ENCODE measurements around the gene CDKN2D.
"Not testable (repeated sequence)": the region's sequence is repeated elsewhere in the genome, so short reads cannot be mapped to it uniquely, and the experiment has no call there.

CDKN2D gene

DNA sequence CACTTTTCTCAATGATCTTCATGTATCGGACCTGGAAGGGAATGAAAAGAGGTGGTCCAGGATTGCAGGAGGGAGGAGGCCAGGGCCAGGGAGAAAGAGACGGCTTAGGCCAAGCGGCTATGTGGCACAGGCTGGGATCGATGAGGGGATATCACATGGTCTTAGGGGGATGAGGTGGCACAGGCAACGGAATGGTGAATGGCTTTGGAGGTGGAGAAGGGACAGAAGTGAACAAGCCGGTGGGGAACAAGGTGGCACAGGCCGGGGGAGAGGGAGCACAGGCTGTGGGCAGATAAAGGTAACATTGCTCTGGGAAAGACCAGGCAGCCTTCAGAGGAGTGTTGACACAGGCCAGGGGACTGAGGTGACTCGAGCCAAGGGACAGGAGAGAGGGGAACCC is 5.7 kb upstream of the CDKN2D start:
- Histone ChIP-seq H3K9me2 (replicated peaks; ENCODE audit: insufficient read depth, low read length) (no peaks in the 10 kb centered on the region), H3K79me2 (ENCODE audit: insufficient read depth, low read length) (no peaks in the 10 kb centered on the region), H3K4me2 (ENCODE audit: low read depth, low read length, poor library complexity, severe bottlenecking) (no peak overlapping the region), H3K4me3 (ENCODE audit: insufficient read depth, low read length, poor library complexity, severe bottlenecking) (no peak overlapping the region), H2AFZ (ENCODE audit: low read depth, low read length, severe bottlenecking) (no peak overlapping the region), H4K20me1 (ENCODE audit: low read depth, low read length) (no peaks in the 10 kb centered on the region), H3K9me3 (ENCODE audit: insufficient read depth, low read length) (no peaks in the 10 kb centered on the region), H3K9ac (ENCODE audit: low read length) (no peak overlapping the region), H3K36me3 (ENCODE audit: low read length) (no peaks in the 10 kb centered on the region), H3K27ac (ENCODE audit: low read depth, low read length) (no peak overlapping the region), H3K27me3 (ENCODE audit: low read length) (no peaks in the 10 kb centered on the region), H3F3A (ENCODE audit: insufficient read depth) (peaks cover 4% of the 10 kb centered on the region)
- TF ChIP-seq EZH2phosphoT487 (conservative IDR thresholded peaks at IDR 0.05; ENCODE audit: low read length) = no peak
- TF ChIP-seq, protein P1, sequence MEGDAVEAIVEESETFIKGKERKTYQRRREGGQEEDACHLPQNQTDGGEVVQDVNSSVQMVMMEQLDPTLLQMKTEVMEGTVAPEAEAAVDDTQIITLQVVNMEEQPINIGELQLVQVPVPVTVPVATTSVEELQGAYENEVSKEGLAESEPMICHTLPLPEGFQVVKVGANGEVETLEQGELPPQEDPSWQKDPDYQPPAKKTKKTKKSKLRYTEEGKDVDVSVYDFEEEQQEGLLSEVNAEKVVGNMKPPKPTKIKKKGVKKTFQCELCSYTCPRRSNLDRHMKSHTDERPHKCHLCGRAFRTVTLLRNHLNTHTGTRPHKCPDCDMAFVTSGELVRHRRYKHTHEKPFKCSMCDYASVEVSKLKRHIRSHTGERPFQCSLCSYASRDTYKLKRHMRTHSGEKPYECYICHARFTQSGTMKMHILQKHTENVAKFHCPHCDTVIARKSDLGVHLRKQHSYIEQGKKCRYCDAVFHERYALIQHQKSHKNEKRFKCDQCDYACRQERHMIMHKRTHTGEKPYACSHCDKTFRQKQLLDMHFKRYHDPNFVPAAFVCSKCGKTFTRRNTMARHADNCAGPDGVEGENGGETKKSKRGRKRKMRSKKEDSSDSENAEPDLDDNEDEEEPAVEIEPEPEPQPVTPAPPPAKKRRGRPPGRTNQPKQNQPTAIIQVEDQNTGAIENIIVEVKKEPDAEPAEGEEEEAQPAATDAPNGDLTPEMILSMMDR (IDR thresholded peaks at IDR 0.05; ENCODE audit: insufficient read depth, low read length, poor library complexity, severe bottlenecking) = no peak

DNA sequence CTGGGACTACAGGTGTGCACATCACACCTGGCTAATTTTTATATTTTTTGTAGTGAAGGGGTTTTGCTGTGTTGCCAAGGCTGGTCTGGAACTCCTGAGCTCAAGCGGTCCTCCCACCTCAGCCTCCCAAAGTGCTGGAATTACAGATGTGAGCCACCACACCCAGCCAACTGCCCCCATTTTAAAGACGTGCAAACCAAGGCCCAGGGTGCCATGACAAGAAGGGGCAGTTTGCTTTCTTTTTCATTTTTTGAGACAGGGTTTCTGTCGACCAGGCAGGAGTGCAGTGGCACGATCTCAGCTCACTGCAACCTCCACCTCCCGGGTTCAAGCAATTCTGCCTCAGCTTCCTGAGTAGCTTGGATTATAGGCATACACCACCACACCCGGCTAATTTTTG is 5.0 kb upstream of the CDKN2D start:
- H3K4me3 ChIP-seq (ENCODE audit: insufficient read depth, low read length, poor library complexity, severe bottlenecking); H2AFZ ChIP-seq (ENCODE audit: low read depth, low read length, severe bottlenecking); H3F3A ChIP-seq (ENCODE audit: insufficient read depth); H3K79me2 ChIP-seq (ENCODE audit: insufficient read depth, low read length); H3K4me2 ChIP-seq (ENCODE audit: low read depth, low read length, poor library complexity, severe bottlenecking); H3K36me3 ChIP-seq (ENCODE audit: low read length); H4K20me1 ChIP-seq (ENCODE audit: low read depth, low read length); H3K27me3 ChIP-seq (ENCODE audit: low read length); H3K27ac ChIP-seq (ENCODE audit: low read depth, low read length); H3K9ac ChIP-seq (ENCODE audit: low read length); H3K9me3 ChIP-seq (ENCODE audit: insufficient read depth, low read length); H3K9me2 ChIP-seq (replicated peaks; ENCODE audit: insufficient read depth, low read length): not testable (repeated sequence)

DNA sequence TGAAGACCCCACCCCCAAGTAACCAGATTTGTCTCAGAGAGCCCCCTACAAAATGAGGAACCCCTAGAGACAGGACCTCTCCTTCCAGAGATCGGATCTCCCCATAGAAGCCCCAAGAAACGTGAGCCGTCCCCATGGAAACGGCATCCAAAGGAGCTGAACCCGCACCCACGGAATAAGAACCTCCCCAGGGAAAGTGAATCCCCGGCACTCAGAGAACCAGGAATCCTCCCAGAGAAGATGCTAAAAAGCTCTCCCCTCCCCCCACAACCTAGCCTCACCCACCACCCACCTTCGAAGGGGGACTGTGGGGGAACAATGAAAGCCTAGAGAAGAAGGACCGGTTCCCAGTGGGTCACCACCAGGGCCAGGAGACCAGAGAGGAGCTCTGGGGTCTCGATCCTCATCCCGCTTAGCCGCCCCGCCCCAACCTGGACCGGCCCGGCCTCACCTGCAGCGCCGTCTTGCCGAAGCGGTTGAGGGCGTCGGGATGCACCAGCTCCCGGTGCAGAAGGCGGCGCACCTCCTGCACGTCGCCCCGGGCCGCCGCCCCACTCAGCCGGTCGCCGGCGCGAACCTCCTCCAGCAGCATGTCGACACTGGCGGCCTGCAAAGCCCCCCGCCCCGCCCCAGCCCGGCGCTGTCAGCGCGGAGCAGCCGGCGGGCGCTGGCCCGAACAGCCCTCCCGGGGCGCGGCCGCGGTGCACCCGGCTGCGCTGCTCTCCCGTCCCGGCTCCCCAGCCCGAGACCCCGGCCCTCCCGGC is 535 bp downstream of the CDKN2D start:
- Histone ChIP-seq H3K9ac (ENCODE audit: low read length) (peak overlapping the region; percentile 63), H3K79me2 (ENCODE audit: insufficient read depth, low read length) (peaks cover 14% of the 10 kb centered on the region), H3K27me3 (ENCODE audit: low read length) (no peaks in the 10 kb centered on the region), H3K27ac (ENCODE audit: low read depth, low read length) (no peak overlapping the region), H3K9me3 (ENCODE audit: insufficient read depth, low read length) (no peaks in the 10 kb centered on the region), H3K9me2 (replicated peaks; ENCODE audit: insufficient read depth, low read length) (no peaks in the 10 kb centered on the region), H3K4me3 (ENCODE audit: insufficient read depth, low read length, poor library complexity, severe bottlenecking) (peak overlapping the region; percentile 70), H3K4me2 (ENCODE audit: low read depth, low read length, poor library complexity, severe bottlenecking) (peak overlapping the region; percentile 82), H3F3A (ENCODE audit: insufficient read depth) (peaks cover 19% of the 10 kb centered on the region), H4K20me1 (ENCODE audit: low read depth, low read length) (no peaks in the 10 kb centered on the region), H2AFZ (ENCODE audit: low read depth, low read length, severe bottlenecking) (no peak overlapping the region), H3K36me3 (ENCODE audit: low read length) (no peaks in the 10 kb centered on the region)
- no peak for TF ChIP-seq EZH2phosphoT487 (conservative IDR thresholded peaks at IDR 0.05; ENCODE audit: low read length)

DNA sequence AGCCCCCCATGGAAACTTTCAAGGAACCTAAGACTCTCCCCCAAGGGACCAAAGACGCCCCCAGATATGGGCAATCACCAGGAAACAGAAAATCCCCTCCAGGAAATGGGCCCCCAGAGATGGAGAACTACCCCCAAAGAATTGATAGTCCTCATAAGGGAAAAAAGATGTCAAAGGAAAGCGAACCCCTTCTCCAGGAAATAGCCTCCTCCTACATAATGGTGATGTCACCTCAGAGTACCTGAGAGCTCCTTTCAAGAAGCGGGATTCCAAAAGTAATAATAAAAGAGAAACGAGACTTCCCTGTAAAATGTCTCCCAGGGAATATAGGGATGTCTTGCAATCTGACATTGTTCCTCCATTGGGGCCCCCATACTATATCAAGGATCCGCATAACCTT is 1.1 kb downstream of the CDKN2D start:
- Histone ChIP-seq H2AFZ (ENCODE audit: low read depth, low read length, severe bottlenecking) (no peak overlapping the region), H3F3A (ENCODE audit: insufficient read depth) (peaks cover 19% of the 10 kb centered on the region), H3K79me2 (ENCODE audit: insufficient read depth, low read length) (peaks cover 14% of the 10 kb centered on the region), H3K4me3 (ENCODE audit: insufficient read depth, low read length, poor library complexity, severe bottlenecking) (peak overlapping the region; percentile 70), H3K27me3 (ENCODE audit: low read length) (no peaks in the 10 kb centered on the region), H3K9ac (ENCODE audit: low read length) (peak overlapping the region; percentile 63), H3K4me2 (ENCODE audit: low read depth, low read length, poor library complexity, severe bottlenecking) (peak overlapping the region; percentile 82), H3K27ac (ENCODE audit: low read depth, low read length) (no peak overlapping the region), H3K36me3 (ENCODE audit: low read length) (no peaks in the 10 kb centered on the region), H3K9me2 (replicated peaks; ENCODE audit: insufficient read depth, low read length) (no peaks in the 10 kb centered on the region), H4K20me1 (ENCODE audit: low read depth, low read length) (no peaks in the 10 kb centered on the region), H3K9me3 (ENCODE audit: insufficient read depth, low read length) (no peaks in the 10 kb centered on the region)
- TF ChIP-seq, protein P1 (IDR thresholded peaks at IDR 0.05; ENCODE audit: insufficient read depth, low read length, poor library complexity, severe bottlenecking) = no peak
- no peak for TF ChIP-seq EZH2phosphoT487 (conservative IDR thresholded peaks at IDR 0.05; ENCODE audit: low read length)
